ENCODE data around the gene CCDC134.
"Not testable (repeated sequence)": the region's sequence is repeated elsewhere in the genome, so short reads cannot be mapped to it uniquely, and the experiment has no call there.

The CCDC134 gene

DNA sequence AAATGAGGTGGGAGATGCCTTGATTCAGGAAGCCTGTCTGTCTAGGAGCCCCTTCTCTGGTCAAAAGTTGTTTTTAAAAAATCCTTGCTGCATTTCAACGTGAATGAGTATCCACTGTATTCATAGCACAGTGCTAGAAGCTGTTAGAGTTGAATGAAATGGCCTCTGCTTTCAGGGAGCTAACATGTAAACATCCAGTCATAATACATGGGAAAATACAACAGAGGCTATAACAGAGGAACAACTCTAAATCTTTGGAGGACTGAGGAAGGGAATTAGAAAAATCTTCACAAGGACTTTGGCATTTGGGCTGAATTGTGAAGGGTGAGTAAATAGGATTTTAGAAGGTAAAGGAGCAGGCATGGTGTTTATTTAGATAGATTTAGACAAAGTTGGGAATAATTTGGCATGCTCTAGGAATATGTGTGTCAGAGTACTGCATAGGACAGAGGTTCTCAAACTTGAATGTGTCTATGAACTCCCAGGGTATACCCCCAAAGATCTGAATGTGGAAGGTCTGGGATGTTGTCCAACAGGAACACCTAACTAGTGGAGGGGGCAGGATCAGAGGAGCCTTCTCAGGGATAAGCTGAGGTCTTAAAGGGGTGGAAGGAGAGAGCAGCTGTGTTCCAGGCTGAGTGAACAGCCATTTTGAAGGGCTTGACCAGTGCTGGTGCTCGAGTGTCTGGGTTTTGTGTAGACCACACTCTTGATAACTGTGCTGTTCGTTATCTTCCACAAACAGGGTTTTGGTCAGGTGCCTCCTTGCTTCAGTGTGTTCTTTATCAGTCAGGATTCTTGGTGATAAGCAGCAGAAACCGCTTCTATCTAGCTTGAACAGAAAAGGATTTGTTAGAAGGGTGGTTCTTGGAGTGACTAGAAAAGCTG is 45.1 kb downstream of the CCDC134 start:
- no peak for DNase-seq

DNA sequence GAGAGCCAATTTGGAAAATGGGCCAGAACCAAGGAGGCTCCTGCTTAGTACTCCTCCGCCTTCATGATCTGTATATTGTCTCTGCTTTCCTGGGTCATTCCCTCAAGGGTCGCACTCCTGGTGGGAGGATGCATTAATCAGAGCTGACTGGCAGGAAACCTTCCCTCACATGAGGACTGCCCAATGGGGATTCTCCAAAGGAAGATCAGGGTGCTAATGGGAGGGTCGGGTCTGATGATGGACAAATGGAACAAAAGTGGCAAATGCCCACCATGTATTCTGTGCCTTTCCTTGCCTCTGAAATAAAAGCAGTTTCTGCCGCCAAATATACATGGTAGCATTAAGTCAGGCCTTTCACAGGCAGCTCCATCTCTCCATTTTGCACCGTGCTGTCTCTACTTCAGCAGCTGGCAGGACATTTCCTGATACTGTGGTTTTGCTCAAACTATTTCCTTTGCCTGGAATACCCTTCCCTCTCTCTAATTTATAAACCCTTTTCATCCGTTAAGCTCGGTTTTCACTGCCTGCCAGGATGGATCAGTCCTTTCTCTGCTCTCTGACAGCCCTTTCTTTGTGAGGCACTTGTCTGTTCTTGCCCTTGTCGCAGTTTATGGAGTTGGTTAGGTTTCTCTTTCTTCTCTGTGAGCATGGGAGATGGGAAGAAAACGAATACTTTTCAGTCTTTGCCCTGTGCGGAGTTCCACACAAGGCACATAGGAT is 45.9 kb downstream of the CCDC134 start:
- no peak for DNase-seq

DNA sequence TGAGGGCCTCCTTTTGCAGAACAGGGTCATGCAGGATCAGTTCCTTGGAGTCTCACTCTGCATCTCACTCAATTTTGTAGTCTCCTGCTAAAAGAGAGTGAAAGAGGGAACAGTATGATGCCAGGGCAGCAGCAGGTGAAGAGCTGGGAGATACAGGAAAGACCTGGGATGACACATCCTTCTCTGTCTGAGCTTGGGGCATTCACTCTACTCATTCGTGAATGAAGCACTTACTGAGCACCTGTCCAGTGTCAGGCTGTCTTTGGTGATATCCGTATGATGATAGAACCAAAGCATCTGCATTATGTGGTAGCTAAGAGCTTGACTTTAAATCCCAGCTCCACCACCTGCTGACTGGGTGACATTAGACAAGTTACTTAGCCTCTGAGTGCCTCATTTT is 46.8 kb downstream of the CCDC134 start:
- DNase-seq: no peak

DNA sequence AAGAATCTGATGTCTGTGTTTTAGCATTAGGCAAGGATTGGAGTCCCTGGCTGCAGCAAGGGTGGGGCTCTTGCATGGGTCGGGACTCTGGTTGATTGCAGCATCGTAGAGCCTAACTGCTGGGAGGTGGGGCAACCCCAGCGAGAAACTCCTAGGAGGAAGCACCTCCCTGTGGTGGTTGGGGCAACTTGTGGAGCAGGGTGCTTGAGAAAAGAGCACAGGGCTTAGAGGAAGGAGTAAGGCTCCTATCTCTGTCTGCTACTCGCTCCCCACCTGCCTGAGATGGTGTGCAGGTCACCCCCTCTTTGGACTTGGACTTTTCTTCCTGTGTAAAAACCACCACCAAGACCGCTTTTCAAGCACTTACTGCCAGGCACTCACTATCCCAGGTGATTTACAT is 48.0 kb downstream of the CCDC134 start:
- DNase-seq: no peak

DNA sequence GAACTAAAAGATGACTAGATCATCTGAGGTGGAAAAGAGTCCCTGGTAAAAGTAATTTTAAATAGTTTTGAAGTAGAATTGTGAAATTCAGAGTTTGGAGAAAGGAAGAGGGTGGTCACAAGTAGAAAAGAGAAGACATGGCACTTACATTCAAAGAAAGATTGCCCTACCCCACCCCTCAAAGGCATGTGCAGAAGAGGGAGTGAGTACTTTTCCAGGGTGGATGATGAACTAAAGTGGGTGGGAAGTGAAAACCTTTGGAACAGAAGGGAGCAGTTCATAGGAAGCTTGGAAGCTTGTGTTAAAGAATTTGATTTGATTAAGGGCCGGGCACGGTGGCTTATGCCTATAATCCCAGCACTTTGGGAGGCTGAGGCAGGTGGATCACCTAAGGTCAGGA is 56.0 kb downstream of the CCDC134 start:
- no peak for DNase-seq

DNA sequence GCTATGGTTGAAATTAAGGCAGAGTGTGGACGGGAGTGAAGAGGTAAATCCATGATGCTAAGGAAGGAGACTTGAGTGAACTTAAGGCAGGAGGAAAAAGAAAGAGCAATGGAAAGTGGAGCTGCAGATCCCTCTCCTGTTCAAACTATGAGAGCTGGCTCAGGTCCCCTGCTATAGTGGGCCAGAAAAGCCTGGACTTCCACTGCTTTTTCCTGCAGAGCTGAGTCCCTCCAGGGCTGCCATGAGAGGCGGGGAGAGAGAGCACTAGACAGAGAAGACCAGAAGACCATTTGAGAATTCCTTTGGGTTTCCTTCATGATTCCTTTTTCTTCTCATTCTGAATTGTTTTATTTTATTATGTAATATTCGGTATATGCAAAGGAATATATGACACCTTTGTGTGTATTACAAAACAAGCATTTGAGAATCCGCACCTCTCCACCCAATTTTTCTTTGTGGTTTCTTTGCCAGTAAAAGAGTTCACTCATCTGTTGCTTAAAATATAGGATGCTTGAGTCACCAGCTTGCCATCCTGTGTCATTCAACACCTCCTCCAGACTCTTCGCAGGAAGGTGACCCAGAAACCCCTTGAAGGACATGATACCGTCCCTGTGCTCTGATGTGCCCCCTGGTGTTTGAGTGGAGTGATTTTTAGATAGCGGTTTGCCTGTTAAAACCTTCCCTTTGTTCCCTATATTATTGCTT is 56.8 kb downstream of the CCDC134 start:
- peak; percentile 39 for DNase-seq

DNA sequence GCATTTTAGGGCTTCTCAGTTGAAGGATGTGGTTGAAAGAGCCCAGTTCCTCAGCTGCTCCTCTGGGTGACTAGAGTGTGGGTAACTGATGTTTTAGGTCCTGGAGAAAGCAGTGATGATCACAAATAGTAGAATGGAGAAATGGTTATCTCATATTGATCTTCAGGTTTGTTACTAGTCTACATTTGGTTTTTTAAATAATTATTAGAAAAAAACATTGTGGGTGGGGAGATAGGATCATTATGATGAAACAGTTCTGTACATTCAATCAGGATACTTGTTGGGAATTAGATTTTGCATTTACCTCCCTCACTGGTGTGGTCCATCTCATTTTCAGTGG is 57.4 kb downstream of the CCDC134 start:
- DNase-seq: no peak

DNA sequence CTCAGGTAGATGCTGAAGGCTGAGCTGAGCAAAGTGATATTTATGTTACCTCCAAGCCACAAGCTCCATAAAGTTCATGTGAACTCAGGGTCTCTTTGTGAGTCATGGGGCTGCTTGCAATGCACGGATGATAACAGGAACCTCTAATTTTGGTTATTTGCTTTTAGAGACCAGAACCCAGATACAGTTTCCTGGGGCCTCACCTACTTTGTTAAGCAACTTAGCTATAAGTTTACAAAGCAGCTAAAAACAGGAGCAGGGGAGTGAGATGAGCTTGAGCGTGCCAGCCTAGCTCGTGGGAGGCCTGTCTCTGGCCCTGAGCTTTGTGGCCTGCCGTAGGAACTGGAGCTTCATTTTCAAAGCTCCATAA is 61.7 kb downstream of the CCDC134 start:
- no peak for DNase-seq

DNA sequence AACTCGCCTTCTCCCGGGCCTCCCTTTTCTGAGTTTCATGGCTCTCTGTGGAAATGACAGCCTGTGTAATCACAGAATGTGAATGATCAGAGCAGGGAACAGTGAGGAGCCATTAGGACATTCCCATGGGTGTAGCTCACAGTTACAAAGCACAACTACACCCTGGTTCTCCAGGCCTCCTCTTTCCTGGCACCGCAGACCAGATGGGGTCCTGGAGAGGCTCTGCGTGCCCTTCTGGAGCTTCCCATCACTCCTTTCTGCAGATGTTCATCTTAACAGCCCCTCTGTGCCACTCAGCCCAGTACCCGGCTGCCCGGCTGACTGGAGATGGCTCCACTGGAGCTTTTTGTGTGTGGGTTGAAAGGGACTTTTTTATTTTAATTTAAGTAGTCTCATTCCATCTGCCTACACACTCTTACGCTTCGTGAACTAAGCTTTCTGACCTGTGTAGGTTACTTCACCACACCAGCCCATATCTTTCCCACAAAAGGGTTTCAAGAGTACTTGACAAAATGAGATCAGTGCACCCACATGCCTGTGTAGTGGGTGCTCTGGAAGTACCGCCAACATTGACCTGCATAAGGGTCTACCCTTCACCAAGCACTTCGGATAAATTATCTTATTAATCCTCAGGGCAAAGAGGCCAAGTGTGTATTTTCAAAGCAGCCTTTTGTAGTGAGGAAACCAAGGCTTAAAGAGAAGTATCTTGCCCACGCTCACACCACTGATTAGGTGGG is 62.2 kb downstream of the CCDC134 start:
- DNase-seq: no peak

DNA sequence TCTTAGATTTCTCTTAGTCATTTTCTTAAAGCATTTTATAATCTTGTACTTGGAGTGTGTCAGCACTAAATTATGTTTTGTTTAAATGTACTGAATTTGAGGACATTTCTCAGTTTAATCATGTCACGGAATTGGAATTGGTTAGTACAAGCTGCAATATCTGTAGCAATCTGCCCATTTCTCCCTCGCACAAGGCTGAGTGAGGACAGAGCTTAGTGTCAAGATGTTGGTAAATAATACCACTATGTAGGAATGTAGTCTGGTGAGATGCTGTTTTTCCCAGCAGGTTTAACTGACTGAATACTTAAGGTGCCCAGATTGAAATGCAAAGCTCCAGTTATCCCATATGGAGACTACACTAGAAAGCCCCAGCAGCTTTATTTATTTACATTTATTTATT is 63.0 kb downstream of the CCDC134 start:
- DNase-seq: no peak

DNA sequence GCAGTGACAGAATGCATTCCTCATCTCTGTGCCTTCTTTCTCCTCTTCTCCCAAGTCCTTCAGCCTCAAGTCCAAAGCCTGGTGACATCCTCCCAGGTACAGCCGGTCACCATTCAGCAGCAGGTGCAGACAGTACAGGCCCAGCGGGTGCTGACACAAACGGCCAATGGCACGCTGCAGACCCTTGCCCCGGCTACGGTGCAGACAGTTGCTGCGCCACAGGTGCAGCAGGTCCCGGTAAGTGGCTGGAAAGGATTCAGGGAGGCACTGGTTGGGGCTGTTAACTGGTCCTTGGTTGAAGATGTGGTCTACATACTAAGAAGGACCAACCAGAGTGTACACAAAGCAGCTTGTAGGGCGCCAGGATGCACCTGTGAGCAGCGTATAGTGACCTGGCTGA is 68.1 kb downstream of the CCDC134 start:
- no peak for DNase-seq

DNA sequence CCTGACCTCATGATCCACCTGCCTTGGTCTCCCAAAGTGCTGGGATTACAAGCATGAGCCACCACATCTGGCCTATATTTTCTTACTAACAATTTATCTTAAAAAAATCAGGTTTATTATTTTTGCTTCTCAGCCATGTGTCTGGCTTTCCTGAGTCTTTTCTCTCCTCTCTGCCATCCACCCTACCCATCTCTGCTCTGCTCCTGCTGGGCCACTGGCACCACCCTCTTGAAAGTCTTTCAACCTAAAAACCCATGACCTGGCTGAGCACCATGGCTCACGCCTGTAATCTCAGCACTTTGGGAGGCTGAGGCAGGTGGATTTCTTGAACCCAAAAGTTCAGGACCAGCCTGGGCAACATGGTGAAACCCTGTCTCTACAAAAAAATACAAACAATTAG is 69.6 kb downstream of the CCDC134 start:
- DNase-seq: not testable (repeated sequence)

DNA sequence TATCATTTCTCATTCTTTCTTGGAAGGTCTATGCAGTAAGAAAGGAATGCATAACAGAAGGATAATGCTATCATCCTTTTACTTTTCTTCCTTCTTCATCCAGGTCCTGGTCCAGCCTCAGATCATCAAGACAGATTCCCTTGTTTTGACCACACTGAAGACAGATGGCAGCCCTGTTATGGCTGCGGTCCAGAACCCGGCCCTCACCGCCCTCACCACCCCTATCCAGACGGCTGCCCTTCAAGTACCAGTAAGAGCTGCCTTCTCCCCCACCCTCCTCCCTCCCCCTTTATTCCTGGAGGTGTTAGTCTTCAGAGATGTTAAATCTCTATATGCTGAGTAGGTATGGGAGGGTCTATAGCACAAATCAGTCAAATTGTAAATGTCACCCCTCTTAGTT is 70.3 kb downstream of the CCDC134 start:
- no peak for DNase-seq

DNA sequence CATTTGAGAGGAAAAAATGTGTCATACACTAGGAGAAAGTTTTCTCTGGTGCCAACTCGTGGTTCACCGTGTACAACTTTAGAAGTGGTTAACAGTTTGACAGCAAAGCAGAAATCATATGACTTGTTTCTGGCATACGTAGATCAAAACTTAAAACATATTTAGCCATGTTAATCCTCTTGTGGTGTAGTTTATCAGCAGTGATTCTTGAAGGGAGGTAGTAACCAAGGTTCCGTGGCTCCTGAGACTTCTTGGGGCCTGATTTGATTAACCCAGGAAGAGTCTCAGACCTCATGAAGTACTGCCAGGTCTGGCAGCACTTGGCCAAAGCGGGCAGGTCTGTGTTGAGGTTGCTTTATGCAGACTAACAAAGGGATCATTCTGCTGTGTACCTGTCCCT is 72.9 kb downstream of the CCDC134 start:
- DNase-seq: no peak

DNA sequence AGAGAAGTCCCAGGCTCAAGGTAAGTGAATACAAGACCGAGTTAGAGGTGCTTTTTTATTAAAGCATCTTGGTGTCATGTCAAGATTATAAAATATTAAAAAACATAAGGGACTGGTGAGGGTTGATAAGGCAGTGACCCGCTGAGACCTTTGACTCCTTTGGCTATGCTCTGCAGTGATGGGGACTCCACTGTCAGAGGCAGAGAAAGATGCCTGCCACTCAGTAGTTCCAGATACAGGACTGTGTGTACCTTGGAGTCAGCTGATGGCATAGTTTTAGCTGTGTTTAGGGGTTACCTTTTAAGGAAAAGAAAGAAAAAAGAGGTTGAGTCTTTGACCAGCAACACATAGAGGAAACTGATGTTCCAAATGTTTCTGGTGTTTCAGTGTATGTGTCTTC is 73.6 kb downstream of the CCDC134 start:
- DNase-seq: no peak

DNA sequence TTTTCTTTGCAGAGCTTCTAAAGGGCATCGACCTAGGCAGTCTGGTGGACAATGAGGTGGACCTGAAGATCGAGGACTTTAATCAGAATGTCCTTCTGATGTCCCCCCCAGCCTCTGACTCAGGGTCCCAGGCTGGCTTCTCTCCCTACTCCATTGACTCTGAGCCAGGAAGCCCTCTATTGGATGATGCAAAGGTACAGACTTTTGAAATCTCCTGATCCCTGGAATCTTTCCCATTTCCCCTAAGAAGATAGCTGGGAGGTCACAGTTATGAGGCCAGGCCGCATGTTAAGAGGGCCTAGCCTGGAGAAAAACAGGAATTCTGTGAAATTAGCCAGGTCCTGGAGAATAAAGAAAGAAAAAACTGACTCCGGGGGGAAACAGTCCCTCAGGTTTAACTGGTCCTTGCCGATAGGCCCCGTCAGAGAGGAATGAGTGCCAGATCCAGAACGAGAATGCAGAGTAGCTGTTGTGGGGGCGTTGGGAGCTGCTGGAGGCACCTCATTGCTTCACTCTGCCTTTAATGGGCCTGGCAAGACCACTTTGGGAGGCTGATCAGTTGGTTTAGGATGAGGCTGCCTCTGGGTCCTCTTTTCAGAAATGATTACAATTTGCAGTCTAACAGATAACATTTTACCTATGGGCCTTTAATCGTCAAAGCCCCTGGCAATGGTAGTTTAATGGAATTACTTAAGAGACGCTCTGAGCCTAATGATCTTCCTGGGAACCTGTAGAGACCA is 75.2 kb downstream of the CCDC134 start:
- DNase-seq: no peak

Data from NCI-H146 (cell line).